Measurements from ENCODE around the gene PDE6D.

Gene PDE6D

GRCh38 chr2:231795525-231796327 lies 14.6 kb upstream of the PDE6D start:
- Histone ChIP-seq H3K4me3 (ENCODE audit: extremely low read depth, insufficient read depth, low read length, poor library complexity, severe bottlenecking) (no peak overlapping the region), H3K4me1 (ENCODE audit: control insufficient read depth, insufficient read depth, low read length, poor library complexity, severe bottlenecking) (no peaks in the 10 kb centered on the region), H3K36me3 (ENCODE audit: control insufficient read depth, insufficient read depth, low read length) (peaks cover 97% of the 10 kb centered on the region), H3K9me3 (ENCODE audit: control insufficient read depth, low read length) (no peaks in the 10 kb centered on the region), H3K27ac (ENCODE audit: low read depth, low read length, severe bottlenecking) (no peak overlapping the region)
- 86 to 94% methylated on average over 4 to 9 of the region's 9 CpGs for WGBS, 2 experiments (ENCODE audit: insufficient coverage in 2 of 2)

DNA sequence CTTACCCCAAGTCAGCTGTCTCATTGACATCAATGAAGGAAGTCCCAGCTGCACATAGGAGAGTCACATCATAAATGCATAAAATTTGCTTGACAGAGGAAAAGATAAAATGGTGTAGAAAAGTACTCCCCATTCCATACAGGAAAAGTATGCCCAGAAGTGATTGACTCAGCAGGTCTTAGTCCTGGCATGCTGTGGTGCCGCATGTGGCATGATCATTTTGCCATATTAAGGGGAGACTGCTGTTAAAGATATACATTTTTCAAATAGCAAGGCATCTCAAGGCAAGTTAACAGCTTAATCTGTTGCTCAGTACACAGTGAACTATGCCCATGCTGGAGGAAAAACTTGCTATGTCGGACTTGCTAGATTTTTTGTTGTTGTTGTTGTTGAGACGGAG lies 13.3 kb upstream of the PDE6D start:
- Histone ChIP-seq H3K4me3 (ENCODE audit: extremely low read depth, insufficient read depth, low read length, poor library complexity, severe bottlenecking) (no peak overlapping the region), H3K4me1 (ENCODE audit: control insufficient read depth, insufficient read depth, low read length, poor library complexity, severe bottlenecking) (no peaks in the 10 kb centered on the region), H3K36me3 (ENCODE audit: control insufficient read depth, insufficient read depth, low read length) (peaks cover 95% of the 10 kb centered on the region), H3K9me3 (ENCODE audit: control insufficient read depth, low read length) (no peaks in the 10 kb centered on the region), H3K27ac (ENCODE audit: low read depth, low read length, severe bottlenecking) (no peak overlapping the region)
- WGBS, 2 experiments (ENCODE audit: insufficient coverage in 2 of 2), result 90 to 100% methylated on average over 1 of the region's 3 CpGs

GRCh38 chr2:231791107-231791506 lies 10.0 kb upstream of the PDE6D start:
- WGBS, 2 experiments (ENCODE audit: insufficient coverage in 2 of 2), result 82 to 84% methylated on average over 3 of the region's 3 CpGs
- Histone ChIP-seq H3K4me1 (ENCODE audit: control insufficient read depth, insufficient read depth, low read length, poor library complexity, severe bottlenecking) (no peaks in the 10 kb centered on the region), H3K4me3 (ENCODE audit: extremely low read depth, insufficient read depth, low read length, poor library complexity, severe bottlenecking) (no peak overlapping the region), H3K27ac (ENCODE audit: low read depth, low read length, severe bottlenecking) (no peak overlapping the region), H3K9me3 (ENCODE audit: control insufficient read depth, low read length) (no peaks in the 10 kb centered on the region), H3K36me3 (ENCODE audit: control insufficient read depth, insufficient read depth, low read length) (peaks cover 78% of the 10 kb centered on the region)

GRCh38 chr2:231786917-231787292 lies 5.8 kb upstream of the PDE6D start:
- 6 to 13% methylated on average over 10 to 11 of the region's 11 CpGs for WGBS, 2 experiments (ENCODE audit: insufficient coverage in 2 of 2)
- Histone ChIP-seq H3K27ac (ENCODE audit: low read depth, low read length, severe bottlenecking) (peak overlapping the region; percentile 92), H3K4me1 (ENCODE audit: control insufficient read depth, insufficient read depth, low read length, poor library complexity, severe bottlenecking) (peaks cover 7% of the 10 kb centered on the region), H3K36me3 (ENCODE audit: control insufficient read depth, insufficient read depth, low read length) (peaks cover 38% of the 10 kb centered on the region), H3K4me3 (ENCODE audit: extremely low read depth, insufficient read depth, low read length, poor library complexity, severe bottlenecking) (peak overlapping the region; percentile 80), H3K9me3 (ENCODE audit: control insufficient read depth, low read length) (no peaks in the 10 kb centered on the region)

DNA sequence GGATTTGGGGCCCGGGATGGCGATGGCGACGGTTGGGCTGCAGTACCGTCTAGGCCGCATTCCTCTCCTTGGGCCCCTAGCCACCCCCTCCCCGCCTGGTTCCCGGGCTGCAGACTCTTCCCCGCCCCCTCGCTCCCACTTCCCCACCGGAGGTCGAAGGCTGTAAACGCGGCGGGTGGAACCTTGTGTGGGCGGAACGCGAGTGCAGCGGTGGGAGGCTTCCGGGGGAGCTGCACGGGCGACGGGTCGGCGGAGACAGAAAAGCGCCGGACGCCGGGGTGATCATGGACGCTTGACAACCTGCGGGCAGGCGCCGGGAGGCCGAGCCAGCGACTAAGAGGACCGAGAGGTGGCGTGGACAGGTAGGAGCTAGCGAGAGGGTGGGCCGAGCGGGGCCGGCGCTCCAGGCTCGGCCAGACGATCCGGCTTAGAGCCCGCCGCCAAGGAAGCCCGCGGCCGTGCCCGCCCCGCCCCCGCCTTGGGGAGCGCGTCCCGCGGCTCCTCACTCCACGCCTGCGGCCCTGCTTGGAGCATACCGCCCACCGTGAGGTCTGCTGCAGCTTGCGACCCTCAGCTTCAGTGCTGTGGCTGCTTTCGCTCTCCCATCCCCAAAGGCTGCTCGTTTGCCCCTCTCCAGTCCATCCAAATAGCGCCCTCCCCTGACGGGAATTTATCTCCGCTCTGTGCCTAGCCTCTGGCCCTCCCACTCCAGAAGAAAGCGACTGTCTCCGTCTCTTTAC lies 5.3 kb upstream of the PDE6D start, which contains the start of gene COPS7B:
Gene COPS7B (plus strand): TSS at position 269 of the 740 bp plus-strand sequence. CDS start 2,126 bp downstream, outside the sequence.
- Histone ChIP-seq H3K4me1 (ENCODE audit: control insufficient read depth, insufficient read depth, low read length, poor library complexity, severe bottlenecking) (peaks cover 7% of the 10 kb centered on the region), H3K9me3 (ENCODE audit: control insufficient read depth, low read length) (no peaks in the 10 kb centered on the region), H3K36me3 (ENCODE audit: control insufficient read depth, insufficient read depth, low read length) (peaks cover 33% of the 10 kb centered on the region), H3K27ac (ENCODE audit: low read depth, low read length, severe bottlenecking) (peak within 1 kb of the TSS; percentile 92), H3K4me3 (ENCODE audit: extremely low read depth, insufficient read depth, low read length, poor library complexity, severe bottlenecking) (peak within 1 kb of the TSS; percentile 80)
- 0 to 1% methylated on average over 51 to 60 of the region's 69 CpGs for WGBS, 2 experiments (ENCODE audit: insufficient coverage in 2 of 2)

GRCh38 chr2:231785822-231786176 lies 4.7 kb upstream of the PDE6D start:
- 41 to 59% methylated on average over 6 of the region's 6 CpGs for WGBS, 2 experiments (ENCODE audit: insufficient coverage in 2 of 2)
- Histone ChIP-seq H3K4me3 (ENCODE audit: extremely low read depth, insufficient read depth, low read length, poor library complexity, severe bottlenecking) (peak overlapping the region; percentile 80), H3K36me3 (ENCODE audit: control insufficient read depth, insufficient read depth, low read length) (peaks cover 27% of the 10 kb centered on the region), H3K27ac (ENCODE audit: low read depth, low read length, severe bottlenecking) (peak overlapping the region; percentile 92), H3K9me3 (ENCODE audit: control insufficient read depth, low read length) (no peaks in the 10 kb centered on the region), H3K4me1 (ENCODE audit: control insufficient read depth, insufficient read depth, low read length, poor library complexity, severe bottlenecking) (peaks cover 7% of the 10 kb centered on the region)

DNA sequence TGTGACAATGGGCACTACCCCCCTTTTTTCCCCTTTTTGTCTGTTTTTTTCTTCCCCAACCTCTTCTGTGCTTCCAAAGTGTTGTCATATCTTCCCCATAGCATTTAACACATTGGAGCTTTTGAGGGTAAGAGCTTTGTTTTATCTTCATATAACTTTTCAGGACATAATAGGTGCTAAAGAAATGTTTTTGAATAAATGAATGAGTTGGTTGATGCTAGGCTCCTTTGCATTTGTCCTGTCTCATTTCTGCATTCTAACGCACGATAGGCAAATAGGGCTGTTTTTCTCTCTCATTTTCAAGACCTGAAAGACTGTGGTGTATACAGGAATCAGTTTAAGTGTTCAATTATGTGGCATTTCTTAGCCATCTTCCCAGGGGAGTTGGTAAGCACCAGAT lies 4.3 kb upstream of the PDE6D start:
- 100% methylated on average over 2 of the region's 2 CpGs for WGBS, 2 experiments (ENCODE audit: insufficient coverage in 2 of 2)
- Histone ChIP-seq H3K4me3 (ENCODE audit: extremely low read depth, insufficient read depth, low read length, poor library complexity, severe bottlenecking) (peak overlapping the region; percentile 80), H3K4me1 (ENCODE audit: control insufficient read depth, insufficient read depth, low read length, poor library complexity, severe bottlenecking) (peaks cover 7% of the 10 kb centered on the region), H3K27ac (ENCODE audit: low read depth, low read length, severe bottlenecking) (peak overlapping the region; percentile 92), H3K9me3 (ENCODE audit: control insufficient read depth, low read length) (no peaks in the 10 kb centered on the region), H3K36me3 (ENCODE audit: control insufficient read depth, insufficient read depth, low read length) (peaks cover 25% of the 10 kb centered on the region)

- Histone ChIP-seq H3K4me1 (ENCODE audit: control insufficient read depth, insufficient read depth, low read length, poor library complexity, severe bottlenecking) (peaks cover 7% of the 10 kb centered on the region), H3K4me3 (ENCODE audit: extremely low read depth, insufficient read depth, low read length, poor library complexity, severe bottlenecking) (peak overlapping the region; percentile 82), H3K36me3 (ENCODE audit: control insufficient read depth, insufficient read depth, low read length) (no peaks in the 10 kb centered on the region), H3K27ac (ENCODE audit: low read depth, low read length, severe bottlenecking) (no peak overlapping the region), H3K9me3 (ENCODE audit: control insufficient read depth, low read length) (no peaks in the 10 kb centered on the region)
- whole genome bisulfite sequencing, 2 experiments (ENCODE audit: insufficient coverage in 2 of 2), result 23 to 34% methylated on average over 3 to 9 of the region's 12 CpGs
Observed at GRCh38 chr2:231781798-231782726, 980 bp upstream of the PDE6D start.

GRCh38 chr2:231780123-231780908 lies 766 bp downstream of the PDE6D start:
- 0 to 5% methylated on average over 3 to 23 of the region's 51 CpGs for WGBS, 2 experiments (ENCODE audit: insufficient coverage in 2 of 2)
- Histone ChIP-seq H3K4me3 (ENCODE audit: extremely low read depth, insufficient read depth, low read length, poor library complexity, severe bottlenecking) (peak overlapping the region; percentile 82), H3K27ac (ENCODE audit: low read depth, low read length, severe bottlenecking) (no peak overlapping the region), H3K4me1 (ENCODE audit: control insufficient read depth, insufficient read depth, low read length, poor library complexity, severe bottlenecking) (peaks cover 6% of the 10 kb centered on the region), H3K9me3 (ENCODE audit: control insufficient read depth, low read length) (no peaks in the 10 kb centered on the region), H3K36me3 (ENCODE audit: control insufficient read depth, insufficient read depth, low read length) (no peaks in the 10 kb centered on the region)
